ENCODE data around the gene OSBPL10.

DNA sequence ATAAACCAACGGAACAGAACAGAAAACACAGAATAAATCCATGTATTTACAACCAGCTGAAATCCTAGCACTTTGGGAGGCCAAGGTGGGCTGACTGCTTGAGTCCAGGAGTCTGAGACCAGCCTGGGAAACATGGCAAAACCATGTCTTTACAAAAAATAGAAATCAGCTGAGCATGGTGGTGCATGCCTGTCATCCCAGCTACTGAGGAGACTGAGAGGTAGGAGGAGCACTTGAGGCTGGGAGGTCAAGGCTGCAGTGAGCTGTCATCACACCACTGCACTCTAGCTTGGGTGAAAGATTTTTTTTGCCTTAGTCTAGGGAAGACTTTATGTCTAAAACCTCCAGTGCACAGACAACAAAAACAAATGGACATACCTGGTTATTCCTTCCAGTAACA, 327.6 kb downstream of the OSBPL10 start:
- TF ChIP-seq, protein P1, sequence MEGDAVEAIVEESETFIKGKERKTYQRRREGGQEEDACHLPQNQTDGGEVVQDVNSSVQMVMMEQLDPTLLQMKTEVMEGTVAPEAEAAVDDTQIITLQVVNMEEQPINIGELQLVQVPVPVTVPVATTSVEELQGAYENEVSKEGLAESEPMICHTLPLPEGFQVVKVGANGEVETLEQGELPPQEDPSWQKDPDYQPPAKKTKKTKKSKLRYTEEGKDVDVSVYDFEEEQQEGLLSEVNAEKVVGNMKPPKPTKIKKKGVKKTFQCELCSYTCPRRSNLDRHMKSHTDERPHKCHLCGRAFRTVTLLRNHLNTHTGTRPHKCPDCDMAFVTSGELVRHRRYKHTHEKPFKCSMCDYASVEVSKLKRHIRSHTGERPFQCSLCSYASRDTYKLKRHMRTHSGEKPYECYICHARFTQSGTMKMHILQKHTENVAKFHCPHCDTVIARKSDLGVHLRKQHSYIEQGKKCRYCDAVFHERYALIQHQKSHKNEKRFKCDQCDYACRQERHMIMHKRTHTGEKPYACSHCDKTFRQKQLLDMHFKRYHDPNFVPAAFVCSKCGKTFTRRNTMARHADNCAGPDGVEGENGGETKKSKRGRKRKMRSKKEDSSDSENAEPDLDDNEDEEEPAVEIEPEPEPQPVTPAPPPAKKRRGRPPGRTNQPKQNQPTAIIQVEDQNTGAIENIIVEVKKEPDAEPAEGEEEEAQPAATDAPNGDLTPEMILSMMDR (IDR thresholded peaks at IDR 0.05): no peak
- no peak for TF ChIP-seq POLR2A (IDR thresholded peaks at IDR 0.05)
